Measurements from ENCODE around the gene SYTL3.

SYTL3 gene

GRCh38 chr6:158762787-158763433, 113.1 kb downstream of the SYTL3 start:
- DNase-seq (ENCODE audit: low read depth) = no peak

- no peak for DNase-seq (ENCODE audit: low read depth)
Measured at GRCh38 chr6:158763434-158764182, 113.8 kb downstream of the SYTL3 start.

- no peak for DNase-seq (ENCODE audit: low read depth)
Measured at GRCh38 chr6:158764183-158764849, 114.5 kb downstream of the SYTL3 start.

- no peak for DNase-seq (ENCODE audit: low read depth)
Measured at GRCh38 chr6:158764926-158765325, 115.1 kb downstream of the SYTL3 start.

- no peak for DNase-seq (ENCODE audit: low read depth)
Measured at GRCh38 chr6:158765499-158766068, 115.7 kb downstream of the SYTL3 start.

GRCh38 chr6:158766621-158767455, 117.0 kb downstream of the SYTL3 start:
- no peak for DNase-seq (ENCODE audit: low read depth)

- no peak for DNase-seq (ENCODE audit: low read depth)
Measured at GRCh38 chr6:158767709-158768108, 117.9 kb downstream of the SYTL3 start.

- DNase-seq (ENCODE audit: low read depth) = no peak
Measured at GRCh38 chr6:158768436-158768835, 118.6 kb downstream of the SYTL3 start.

GRCh38 chr6:158769234-158769770, 119.4 kb downstream of the SYTL3 start:
- no peak for DNase-seq (ENCODE audit: low read depth)

GRCh38 chr6:158769771-158770432, 120.0 kb downstream of the SYTL3 start:
- DNase-seq (ENCODE audit: low read depth) = no peak

GRCh38 chr6:158770533-158771330, 120.9 kb downstream of the SYTL3 start:
- DNase-seq (ENCODE audit: low read depth) = no peak

GRCh38 chr6:158771399-158772152, 121.7 kb downstream of the SYTL3 start:
- no peak for DNase-seq (ENCODE audit: low read depth)

GRCh38 chr6:158772172-158772571, 122.3 kb downstream of the SYTL3 start:
- DNase-seq (ENCODE audit: low read depth) = no peak

GRCh38 chr6:158772851-158773371, 123.1 kb downstream of the SYTL3 start:
- no peak for DNase-seq (ENCODE audit: low read depth)

GRCh38 chr6:158773581-158774449, 124.0 kb downstream of the SYTL3 start:
- no peak for DNase-seq (ENCODE audit: low read depth)

GRCh38 chr6:158774717-158775449, 125.0 kb downstream of the SYTL3 start:
- no peak for DNase-seq (ENCODE audit: low read depth)

- no peak for DNase-seq (ENCODE audit: low read depth)
Measured at GRCh38 chr6:158775832-158776231, 126.0 kb downstream of the SYTL3 start.

All from activated T-cell treated with anti-CD3 and anti-CD28 coated beads for 24 hours (primary cell).